GM12878 (cell line): ENCODE measurements around the gene DPF3. TPM values are rescaled to one million over a fixed set of nuclear protein-coding genes. Genes with fewer than 3 reads are reported as not detected.

Source experiments
- ATAC-seq: fragments of 200-7000 bp; cut with Tn5 transposase; 3 replicates; pipeline ENCODE4 v1.9.1; 2020; ENCODE audit warnings: mild to moderate bottlenecking, moderate library complexity
- BruUV-seq: library from RNA; stranded (reverse); fragments of 400-500 nt; replicated peaks from 2 replicates; lab custom pipeline; 2021; lab: Mats Ljungman, UMichigan
- CTCF ChIA-PET: fragments of 300-600 bp; sonication (Branson Sonifier 250); formaldehyde crosslinking; extraction: SDS; loops from one replicate; lab custom pipeline; 2021; ENCODE audit warnings: inconsistent platforms; lab: Yijun Ruan, JAX
- POLR2A ChIA-PET: fragments of 350-600 bp; formaldehyde crosslinking; extraction: SDS; loops from one replicate; lab custom pipeline; 2021; ENCODE audit warnings: inconsistent platforms; lab: Charles Lee
- RAD21 ChIA-PET: fragments of 300-600 bp; sonication (Branson Sonifier 250); formaldehyde crosslinking; loops from one replicate; lab custom pipeline; 2023; ENCODE audit warnings: antibody characterized with exemption; ENCODE audit not compliant: unreplicated experiment; lab: Charles Lee
- SMC1A ChIA-PET: fragments of 300-600 bp; sonication (Branson Sonifier 250); formaldehyde crosslinking; loops from one replicate; lab custom pipeline; 2023; ENCODE audit not compliant: unreplicated experiment, uncharacterized antibody; lab: Charles Lee
- DNase-seq: peaks from one replicate; pipeline ENCODE4 v3.0.0-alpha.2; 2011; ENCODE audit warnings: low read depth, low spot score
- FAIRE-seq: peaks from 3 replicates; lab custom pipeline; 2011; peaks lifted over from hg19 to GRCh38; lab: Jason Lieb, UNC
- H2AFZ ChIP-seq: 2 replicates; pipeline ENCODE4 v1.6.0; 2011; ENCODE audit warnings: low read depth, low read length, control low read depth; ENCODE audit not compliant: control insufficient read depth
- H3K27ac ChIP-seq: 2 replicates; pipeline ENCODE4 v1.5.1; 2011; ENCODE audit warnings: control low read depth; ENCODE audit not compliant: control insufficient read depth, insufficient read depth
- H3K27me3 ChIP-seq, 2 experiments: replicated peaks in 1 of 2; 2 replicates each; pipeline versions ENCODE4 v1.6.0 to v1.6.1; 2011; ENCODE audit warnings: low read length in 1 of 2; ENCODE audit not compliant: control insufficient read depth in 2 of 2, insufficient read depth in 2 of 2
- H3K36me3 ChIP-seq, 2 experiments: 2 replicates each; pipeline ENCODE4 v1.5.1; 2011; ENCODE audit warnings: low read length in 1 of 2; ENCODE audit not compliant: control insufficient read depth in 2 of 2, insufficient read depth in 2 of 2
- H3K4me1 ChIP-seq: 2 replicates; pipeline ENCODE4 v1.6.1; 2011; ENCODE audit warnings: mild to moderate bottlenecking, low read length, moderate library complexity, mixed read lengths; ENCODE audit not compliant: control insufficient read depth, insufficient read depth
- H3K4me2 ChIP-seq: 2 replicates; pipeline ENCODE4 v1.6.0; 2011; ENCODE audit warnings: control low read depth; ENCODE audit not compliant: control insufficient read depth, insufficient read depth
- H3K4me3 ChIP-seq: fragments of 200-600 bp; sonication (generic); 2 replicates; pipeline ENCODE4 v1.5.1; 2016
- H3K79me2 ChIP-seq: 2 replicates; pipeline ENCODE4 v1.6.0; 2011; ENCODE audit warnings: low read length; ENCODE audit not compliant: control insufficient read depth, insufficient read depth
- H3K9ac ChIP-seq: 2 replicates; pipeline ENCODE4 v1.8.0; 2011; ENCODE audit warnings: low read length, control low read depth, mixed read lengths; ENCODE audit not compliant: control insufficient read depth, insufficient read depth
- H3K9me3 ChIP-seq: replicated peaks from 3 replicates; pipeline ENCODE4 v1.5.1; 2011; ENCODE audit warnings: mild to moderate bottlenecking, low read length; ENCODE audit not compliant: control insufficient read depth, insufficient read depth
- H4K20me1 ChIP-seq: 2 replicates; pipeline ENCODE4 v1.6.0; 2011; ENCODE audit not compliant: control insufficient read depth, insufficient read depth
- ATF2 ChIP-seq: IDR thresholded peaks from 2 replicates; pipeline ENCODE4 v1.6.1; 2012; ENCODE audit warnings: low read length, inconsistent platforms
- ATF3 ChIP-seq: IDR thresholded peaks from 2 replicates; pipeline ENCODE4 v1.6.1; 2011; ENCODE audit warnings: low read depth, mild to moderate bottlenecking, low read length, moderate library complexity, borderline replicate concordance; ENCODE audit errors: extremely low read depth
- BACH1 ChIP-seq: fragments of 450-650 bp; IDR thresholded peaks from 2 replicates; pipeline ENCODE4 v1.6.1; 2017; ENCODE audit warnings: mild to moderate bottlenecking, borderline replicate concordance
- BCL3 ChIP-seq: IDR thresholded peaks from 2 replicates; pipeline ENCODE4 v1.6.1; 2011; ENCODE audit warnings: borderline replicate concordance, low read depth, mild to moderate bottlenecking, moderate library complexity, low read length; ENCODE audit not compliant: insufficient read depth, poor library complexity, severe bottlenecking
- CBFB ChIP-seq: IDR thresholded peaks from 2 replicates; pipeline ENCODE4 v1.6.1; 2016; ENCODE audit warnings: antibody characterized with exemption, low read depth
- EGR1 ChIP-seq, 2 experiments: IDR thresholded peaks; 1 replicate in 1 of 2; 2 replicates in 1 of 2; pipeline ENCODE4 v1.6.1; 2011 to 2012; ENCODE audit warnings: low read depth in 2 of 2, low read length in 2 of 2, borderline replicate concordance in 1 of 2, mild to moderate bottlenecking in 1 of 2, moderate library complexity in 1 of 2
- ETV6 ChIP-seq, 2 experiments: fragments of 450-650 bp in 1 of 2; IDR thresholded peaks in 1 of 2; conservative IDR thresholded peaks in 1 of 2; 2 replicates each; pipeline ENCODE4 v1.6.1; 2014; ENCODE audit warnings: antibody characterized with exemption in 1 of 2, borderline replicate concordance in 1 of 2, low read depth in 1 of 2, mild to moderate bottlenecking in 1 of 2, moderate library complexity in 1 of 2
- HDGF ChIP-seq: fragments of 450-650 bp; IDR thresholded peaks from 2 replicates; pipeline ENCODE4 v1.6.1; 2016; ENCODE audit warnings: antibody characterized with exemption
- IKZF2 ChIP-seq, 2 experiments: fragments of 450-650 bp; IDR thresholded peaks; 2 replicates each; pipeline ENCODE4 v1.6.1; 2017; ENCODE audit warnings: mild to moderate bottlenecking in 2 of 2, moderate library complexity in 2 of 2
- LARP7 ChIP-seq: fragments of 450-650 bp; IDR thresholded peaks from 2 replicates; pipeline ENCODE4 v1.6.1; 2017; ENCODE audit warnings: mild to moderate bottlenecking
- MEF2B ChIP-seq: fragments of 450-650 bp; IDR thresholded peaks from 2 replicates; pipeline ENCODE4 v1.6.1; 2018; ENCODE audit warnings: mild to moderate bottlenecking, moderate library complexity; ENCODE audit not compliant: partially characterized antibody, poor library complexity, severe bottlenecking
- MTA2 ChIP-seq: fragments of 450-650 bp; IDR thresholded peaks from 2 replicates; pipeline ENCODE4 v1.6.1; 2016; ENCODE audit warnings: low read depth, mild to moderate bottlenecking, moderate library complexity
- MXI1 ChIP-seq: fragments of 150-350 bp; IDR thresholded peaks from 2 replicates; pipeline ENCODE4 v1.6.1; 2011; ENCODE audit warnings: low read depth, mild to moderate bottlenecking, inconsistent platforms, low read length, improper control_type of control experiment
- NBN ChIP-seq: fragments of 450-650 bp; IDR thresholded peaks from 2 replicates; pipeline ENCODE4 v1.6.1; 2016
- NFIC ChIP-seq: IDR thresholded peaks from 2 replicates; pipeline ENCODE4 v1.6.1; 2012; ENCODE audit warnings: low read depth, mild to moderate bottlenecking, inconsistent platforms, low read length, moderate library complexity
- NR2C1 ChIP-seq: fragments of 450-650 bp; IDR thresholded peaks from 2 replicates; pipeline ENCODE4 v1.6.1; 2017; ENCODE audit warnings: antibody characterized with exemption, mild to moderate bottlenecking, moderate library complexity
- PML ChIP-seq: IDR thresholded peaks from 2 replicates; pipeline ENCODE4 v1.6.1; 2012; ENCODE audit warnings: low read length, inconsistent platforms
- POLR2AphosphoS2 ChIP-seq: IDR thresholded peaks from 2 replicates; pipeline ENCODE4 v1.6.1; 2011; ENCODE audit warnings: low read depth, mild to moderate bottlenecking, low read length, improper control_type of control experiment, moderate library complexity
- TCF12 ChIP-seq: IDR thresholded peaks from 2 replicates; pipeline ENCODE4 v1.6.1; 2011; ENCODE audit warnings: low read depth, mild to moderate bottlenecking, low read length
- ZBTB33 ChIP-seq: fragments of 450-650 bp; IDR thresholded peaks from 2 replicates; pipeline ENCODE4 v1.6.1; 2017; ENCODE audit warnings: mild to moderate bottlenecking
- WGBS: methylation state at CpG from one replicate; pipeline ENCODE4 v1.1.6; 2016; ENCODE audit warnings: low lambda C conversion rate; ENCODE audit not compliant: insufficient replicate concordance, insufficient coverage; ENCODE audit errors: missing lambda C conversion rate; 5-methylcytosine and 5-hydroxymethylcytosine counted together
- in situ Hi-C: fragments of 300-500 bp; cut with MboI; formaldehyde crosslinking; loops from 9 replicates; pipeline ENCODE4 v1.14.3; 2018; ENCODE audit warnings: mixed read lengths
- intact Hi-C: fragments of 100-400 bp; cut with micrococcal nuclease; formaldehyde crosslinking; loops from one replicate; pipeline ENCODE4 v1.14.2; 2022; ENCODE audit not compliant: unreplicated experiment
- polyA plus RNA-seq, 11 experiments: library from polyadenylated mRNA; depleted of rRNA in 4 of 11; unstranded in 6 of 11; stranded (reverse) in 5 of 11; fragments of >200 nt; fragmentation: Nextera tagmentation in 4 of 11; fragmentation: Illumina TruSeq in 1 of 11; extraction: Ambion mirVana in 4 of 11; extraction: Trizol in 1 of 11; gene quantifications; 1 replicate in 1 of 11; 2 replicates in 10 of 11; pipeline versions ENCODE4 v1.2.1 to v1.2.3, GENCODE V29; 2011 to 2016; ENCODE audit warnings: inconsistent platforms in 2 of 11, missing spikeins in 2 of 11, low read depth in 1 of 11
- total RNA-seq, 4 experiments: library from RNA; depleted of rRNA in 3 of 4; stranded (reverse); fragments of >200 nt in 3 of 4; fragmentation: Illumina TruSeq in 1 of 4; extraction: Trizol in 1 of 4; gene quantifications; 2 replicates each; pipeline versions ENCODE4 v1.2.1 to v1.2.3, GENCODE V29; 2013 to 2021

The DPF3 gene
- total and polyA plus RNA-seq, 10 of the 15 experiments (the other 5 are each of a cell fraction or from before 2014, with no cell fraction given): 0.69 to 8.0 (median 2.2) TPM

- Histone ChIP-seq H3K4me1 (peaks cover 24% of the 10 kb centered on the region), H3K4me3 (no peak overlapping the region), H2AFZ (peak overlapping the region; percentile 31), H4K20me1 (no peaks in the 10 kb centered on the region), H3K27me3 (no peaks in the 10 kb centered on the region), H3K4me2 (peak overlapping the region; percentile 44; the same call in 1 of the 2 replicates), H3K27ac (no peak overlapping the region), H3K9me3 (no peaks in the 10 kb centered on the region), H3K79me2 (no peaks in the 10 kb centered on the region), H3K36me3 (no peaks in the 10 kb centered on the region), H3K9ac (no peak overlapping the region)
- intact Hi-C loops: no loop called here
- ChIA-PET RAD21 (interaction anchor here (1.3 to 2.5 kb wide), 8 partner anchors 10 to 198 kb away, joined by 3 to 11 read pairs (median 5); partner anchors contain the start of gene DPF3), CTCF (interaction anchor here (0.6 to 2.2 kb wide), 5 partner anchors 180 to 237 kb away, joined by 3 to 13 read pairs (median 3); no protein-coding TSS in a partner anchor), POLR2A (interaction anchor here (0.9 to 1.5 kb wide), 4 partner anchors 10 to 146 kb away, joined by 3 to 6 read pairs (median 4); no protein-coding TSS in a partner anchor), SMC1A (interaction anchor here (0.7 to 2.6 kb wide), 12 partner anchors 10 to 235 kb away, joined by 3 to 12 read pairs (median 6); partner anchors contain the start of gene DPF3)
- BruUV-seq: no TSS peak
- DNase-seq (peak; percentile 31), ATAC-seq (peak; percentile 78), FAIRE-seq (no peak)
- in situ Hi-C loops: no loop called here
- WGBS: 4% methylated on average over 14 of the region's 14 CpGs
- peak; percentile 72 for TF ChIP-seq MTA2
- peak; percentile 46; the same call in 1 of the 2 replicates for TF ChIP-seq LARP7
- TF ChIP-seq MEF2B: peak; percentile 93
- no peak for TF ChIP-seq NR2C1
- no peak for TF ChIP-seq ATF3
- TF ChIP-seq ATF2: no peak
- peak; percentile 89 for TF ChIP-seq CBFB
- TF ChIP-seq MXI1: peak; percentile 44; the same call in 1 of the 2 replicates
- TF ChIP-seq BCL3: peak; percentile 73
- peak; percentile 62; the same call in 1 of the 2 replicates for TF ChIP-seq NFIC
- peak in 1 of 2 experiments; percentile 80; a peak in 2 of 4 replicates for TF ChIP-seq ETV6 (conservative IDR thresholded peaks at IDR 0.05 in 1 of 2, IDR thresholded peaks at IDR 0.05 in 1 of 2; ENCODE audit: borderline replicate concordance in 1 of 2, low read depth in 1 of 2)
- no peak for TF ChIP-seq PML
- no peak for TF ChIP-seq ZBTB33
- TF ChIP-seq HDGF: peak; percentile 73; the same call in 1 of the 2 replicates
- peak in 1 of 2 experiments; percentile 65; a peak in 1 of 3 replicates for TF ChIP-seq EGR1 (IDR thresholded peaks at IDR 0.05; ENCODE audit: borderline replicate concordance in 1 of 2, low read depth in 2 of 2, low read length in 2 of 2)
- TF ChIP-seq BACH1: no peak
- TF ChIP-seq NBN: peak; percentile 76; the same call in 1 of the 2 replicates
- peak; percentile 79 to 90 for TF ChIP-seq IKZF2 (IDR thresholded peaks at IDR 0.05)
- peak; percentile 91 for TF ChIP-seq TCF12
- TF ChIP-seq POLR2AphosphoS2: no peak
Observed at GRCh38 chr14:72714094-72714493, 179.8 kb downstream of the DPF3 start.
